Myometrial cell (primary cell): ENCODE results near the gene RPUSD4. TPM values are rescaled to one million over a fixed set of nuclear protein-coding genes. Genes with fewer than 3 reads are reported as not detected.

Experiments used
- total RNA-seq: library from RNA; depleted of rRNA; stranded (reverse); fragments of >200 nt; gene quantifications from 2 replicates; pipeline ENCODE4 v1.2.3, GENCODE V29; 2015

The RPUSD4 gene
- 19.3 and 19.7 TPM in 2 replicates for total RNA-seq

DNA sequence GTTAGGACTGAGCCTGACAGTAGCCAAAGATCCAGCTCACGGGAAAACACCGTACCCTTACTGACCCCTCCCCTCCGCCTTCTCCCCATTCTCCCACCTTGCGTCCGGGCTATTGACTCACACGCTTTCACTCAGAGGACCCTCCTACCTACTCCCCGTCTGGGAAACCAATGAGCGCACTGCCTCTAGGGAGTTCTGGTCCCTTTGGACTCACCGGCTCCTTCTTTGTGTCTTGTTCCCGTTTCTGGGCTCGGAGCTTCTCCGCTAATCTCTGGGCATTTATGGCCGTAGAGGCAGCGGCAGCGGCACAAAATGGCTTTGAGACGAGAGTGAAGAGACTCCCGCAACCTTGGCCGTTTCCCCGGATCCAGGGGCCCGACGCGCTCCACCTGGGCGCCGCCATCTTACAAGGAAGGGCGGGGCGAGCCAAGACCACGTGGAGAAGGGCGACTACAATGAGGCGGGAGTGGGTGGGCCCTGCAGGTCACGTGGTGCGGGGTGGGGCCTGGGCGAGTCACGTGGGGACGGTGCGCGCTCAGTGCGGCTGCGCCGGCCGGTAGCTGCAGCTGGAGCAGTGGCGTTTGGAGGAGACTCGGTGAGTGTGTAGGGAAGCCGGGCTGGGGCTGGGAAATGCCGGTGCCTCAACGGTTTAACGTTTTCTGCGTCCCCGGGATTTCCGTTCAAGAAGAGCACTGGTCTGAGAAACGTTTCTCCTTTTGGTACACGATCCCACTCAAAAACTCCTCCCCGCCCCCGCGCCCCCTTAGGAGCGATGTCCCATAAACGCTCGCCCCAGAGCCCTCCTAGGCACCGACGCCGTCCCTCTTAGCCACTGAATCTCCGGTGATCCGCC is at the start of gene RPUSD4, which contains the start of gene FAM118B:
TSS of gene RPUSD4 (minus strand) at position 415 of the 853 bp plus-strand sequence. CDS start at position 403, 12 bp downstream.
TSS of gene FAM118B (plus strand) at position 547 of the 853 bp plus-strand sequence. CDS start 23,220 bp downstream, outside the sequence.

Other genes starting within 250 kb of the RPUSD4 start
- gene CDON, start 148.8 kb downstream of the RPUSD4 start, total RNA-seq = 0.58 and 1.8 TPM in 2 replicates
- 30.1 and 31.1 TPM in 2 replicates for gene FAM118B, start 132 bp upstream of the RPUSD4 start, total RNA-seq
- 154 and 181 TPM in 2 replicates for gene SRPRA, start 57.2 kb upstream of the RPUSD4 start, total RNA-seq
- gene FOXRED1, start 57.5 kb upstream of the RPUSD4 start, total RNA-seq = 22.0 and 38.3 TPM in 2 replicates
- 1.7 and 5.7 TPM in 2 replicates for gene TIRAP, start 71.4 kb upstream of the RPUSD4 start, total RNA-seq
- gene DCPS, start 92.4 kb upstream of the RPUSD4 start, total RNA-seq = 32.4 and 32.6 TPM in 2 replicates
- 26.2 and 32.9 TPM in 2 replicates for gene ST3GAL4, start 144.0 kb upstream of the RPUSD4 start, total RNA-seq